Measurements from ENCODE around the gene MROH8. TPM values are rescaled to one million over a fixed set of nuclear protein-coding genes. Genes with fewer than 3 reads are reported as not detected.

Gene MROH8
- total RNA-seq, 3 donors from 2014 or later: 1.4 to 3.1 (median 2.6) TPM

- Histone ChIP-seq H3K4me3 (no peak overlapping the region), H3K4me1 (ENCODE audit: low read depth) (no peaks in the 10 kb centered on the region), H3K36me3 (ENCODE audit: low read depth) (no peaks in the 10 kb centered on the region), H3K9me3 (no peaks in the 10 kb centered on the region)
- ATAC-seq: no peak
- TF ChIP-seq CTCF (IDR thresholded peaks at IDR 0.05): no peak
- intact Hi-C loops (cut with DNase I, micrococcal nuclease): no loop called here
- DNase-seq: no peak
Measured at GRCh38 chr20:37161830-37162549, 17.4 kb downstream of the MROH8 start.

- Histone ChIP-seq H3K36me3 (ENCODE audit: low read depth) (no peaks in the 10 kb centered on the region), H3K4me1 (ENCODE audit: low read depth) (no peaks in the 10 kb centered on the region), H3K4me3 (no peak overlapping the region), H3K9me3 (no peaks in the 10 kb centered on the region)
- intact Hi-C loops (cut with DNase I, micrococcal nuclease): no loop called here
- ATAC-seq (no peak), DNase-seq (no peak)
- no peak for TF ChIP-seq CTCF (IDR thresholded peaks at IDR 0.05)
Measured at GRCh38 chr20:37160683-37161082, 18.7 kb downstream of the MROH8 start.

GRCh38 chr20:37158248-37158647, 21.1 kb downstream of the MROH8 start:
- ATAC-seq: no peak
- no peak for TF ChIP-seq CTCF (IDR thresholded peaks at IDR 0.05)
- Histone ChIP-seq H3K4me1 (ENCODE audit: low read depth) (no peaks in the 10 kb centered on the region), H3K36me3 (ENCODE audit: low read depth) (no peaks in the 10 kb centered on the region), H3K9me3 (no peaks in the 10 kb centered on the region), H3K4me3 (no peak overlapping the region)
- intact Hi-C loops (cut with DNase I, micrococcal nuclease): no loop called here
- no peak for DNase-seq

- H3K4me1 ChIP-seq (ENCODE audit: low read depth): no peaks in the 10 kb centered on the region
- intact Hi-C loops (cut with DNase I, micrococcal nuclease): no loop called here
- ATAC-seq (no peak), DNase-seq (no peak)
- TF ChIP-seq CTCF (IDR thresholded peaks at IDR 0.05): no peak
- no peaks in the 10 kb centered on the region for H3K9me3 ChIP-seq
- H3K36me3 ChIP-seq (ENCODE audit: low read depth): no peaks in the 10 kb centered on the region
- H3K4me3 ChIP-seq: no peak overlapping the region
Measured at GRCh38 chr20:37155987-37156386, 23.4 kb downstream of the MROH8 start.

- no peaks in the 10 kb centered on the region for H3K4me1 ChIP-seq (ENCODE audit: low read depth)
- intact Hi-C loops (cut with DNase I, micrococcal nuclease): no loop called here
- H3K4me3 ChIP-seq: no peak overlapping the region
- H3K36me3 ChIP-seq (ENCODE audit: low read depth): no peaks in the 10 kb centered on the region
- ATAC-seq: no peak
- no peaks in the 10 kb centered on the region for H3K9me3 ChIP-seq
- no peak for DNase-seq
- no peak for TF ChIP-seq CTCF (IDR thresholded peaks at IDR 0.05)
Measured at GRCh38 chr20:37154684-37155298, 24.6 kb downstream of the MROH8 start.

Measured in mucosa of descending colon (tissue), 3 donors.